Subcutaneous adipose tissue (tissue), 4 donors: ENCODE results near the gene RSAD2. TPM values are rescaled to one million over a fixed set of nuclear protein-coding genes. Genes with fewer than 3 reads are reported as not detected.

Experiments used
- total RNA-seq, 4 donors: library from RNA; depleted of rRNA; stranded (reverse); fragments of >200 nt; gene quantifications; one replicate each; pipeline ENCODE4 v1.1.0, GENCODE V29; 2016
- TF ChIP-seq, protein P1 (sequence below): fragments of 450-650 bp; IDR thresholded peaks from one replicate; pipeline ENCODE4 v1.5.1; 2016; ENCODE audit warnings: low read depth, mild to moderate bottlenecking, control low read depth, antibody characterized with exemption, moderate library complexity

Gene RSAD2
- total RNA-seq, 4 donors from 2014 or later: 1.5 to 22.4 (median 4.9) TPM

DNA sequence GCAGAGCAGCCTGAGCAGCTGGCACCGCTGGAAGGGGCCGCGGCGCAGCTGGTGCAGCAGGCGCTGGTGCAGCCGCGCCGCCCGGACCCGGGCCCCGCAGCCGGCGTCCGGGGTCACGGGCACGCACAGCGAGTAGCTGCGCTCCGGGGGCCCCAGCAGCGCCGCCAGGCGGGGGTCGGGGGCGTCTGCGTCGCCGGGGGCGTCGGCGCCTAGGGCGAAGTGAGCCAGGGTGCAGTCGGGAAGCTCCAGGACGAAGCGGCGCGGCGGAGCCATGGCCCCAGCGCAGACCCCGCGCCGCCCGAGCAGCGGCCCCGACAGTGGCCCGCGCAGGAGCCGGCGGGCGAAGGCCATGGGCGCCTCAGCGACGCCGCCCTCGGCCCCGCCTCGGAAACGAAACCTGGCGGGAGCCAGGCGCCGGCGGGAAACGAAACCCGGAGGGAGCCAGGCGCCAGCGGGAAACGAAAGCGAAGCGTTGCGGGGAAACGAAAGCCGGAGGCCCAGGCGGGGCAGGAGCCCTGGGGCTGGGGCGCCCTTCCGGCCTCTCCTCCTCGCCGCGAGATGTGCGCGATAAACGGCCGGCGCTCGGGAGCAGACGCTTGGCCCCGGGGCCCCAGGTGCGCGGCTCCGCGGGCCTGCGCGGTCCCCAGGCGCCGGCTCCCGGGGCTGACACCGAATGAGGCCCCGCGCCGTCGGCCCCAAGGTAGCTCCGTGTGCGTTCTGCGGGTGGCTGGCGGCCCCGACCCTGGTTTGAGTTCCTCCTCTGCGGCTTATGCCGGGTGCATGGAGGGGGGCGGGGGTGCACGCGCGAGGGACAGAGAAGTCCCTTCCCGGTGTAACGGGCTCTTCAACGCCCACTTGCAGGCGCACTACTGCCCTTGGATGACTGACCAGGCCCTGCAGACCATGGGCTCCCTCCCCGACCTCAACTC is 12.0 kb upstream of the RSAD2 start, which contains the start of gene CMPK2:
Gene CMPK2 (minus strand): TSS at position 562 of the 929 bp plus-strand sequence. CDS start 211 bp downstream, at position 351.
- TF ChIP-seq, protein P1, sequence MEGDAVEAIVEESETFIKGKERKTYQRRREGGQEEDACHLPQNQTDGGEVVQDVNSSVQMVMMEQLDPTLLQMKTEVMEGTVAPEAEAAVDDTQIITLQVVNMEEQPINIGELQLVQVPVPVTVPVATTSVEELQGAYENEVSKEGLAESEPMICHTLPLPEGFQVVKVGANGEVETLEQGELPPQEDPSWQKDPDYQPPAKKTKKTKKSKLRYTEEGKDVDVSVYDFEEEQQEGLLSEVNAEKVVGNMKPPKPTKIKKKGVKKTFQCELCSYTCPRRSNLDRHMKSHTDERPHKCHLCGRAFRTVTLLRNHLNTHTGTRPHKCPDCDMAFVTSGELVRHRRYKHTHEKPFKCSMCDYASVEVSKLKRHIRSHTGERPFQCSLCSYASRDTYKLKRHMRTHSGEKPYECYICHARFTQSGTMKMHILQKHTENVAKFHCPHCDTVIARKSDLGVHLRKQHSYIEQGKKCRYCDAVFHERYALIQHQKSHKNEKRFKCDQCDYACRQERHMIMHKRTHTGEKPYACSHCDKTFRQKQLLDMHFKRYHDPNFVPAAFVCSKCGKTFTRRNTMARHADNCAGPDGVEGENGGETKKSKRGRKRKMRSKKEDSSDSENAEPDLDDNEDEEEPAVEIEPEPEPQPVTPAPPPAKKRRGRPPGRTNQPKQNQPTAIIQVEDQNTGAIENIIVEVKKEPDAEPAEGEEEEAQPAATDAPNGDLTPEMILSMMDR: no peak

DNA sequence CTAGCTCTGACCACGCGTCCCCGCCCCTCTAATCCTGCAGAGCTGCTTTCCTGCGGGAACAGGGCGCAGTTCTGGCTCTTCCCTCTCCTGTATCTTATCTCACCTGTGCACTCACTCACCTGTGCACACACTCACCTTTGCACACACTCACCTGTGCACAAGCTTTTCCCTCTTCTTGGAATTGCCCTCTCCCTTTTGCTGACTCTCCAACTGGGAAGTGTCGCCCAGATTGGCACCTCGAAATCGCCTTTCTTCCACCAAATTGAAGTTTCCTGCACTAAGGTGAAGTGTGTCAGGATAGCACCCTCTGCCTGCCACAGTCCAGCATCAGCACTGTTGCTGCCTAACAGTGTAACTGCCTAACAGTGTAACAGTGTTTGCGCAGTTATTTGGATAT is 11.3 kb upstream of the RSAD2 start:
- TF ChIP-seq, protein P1: no peak

DNA sequence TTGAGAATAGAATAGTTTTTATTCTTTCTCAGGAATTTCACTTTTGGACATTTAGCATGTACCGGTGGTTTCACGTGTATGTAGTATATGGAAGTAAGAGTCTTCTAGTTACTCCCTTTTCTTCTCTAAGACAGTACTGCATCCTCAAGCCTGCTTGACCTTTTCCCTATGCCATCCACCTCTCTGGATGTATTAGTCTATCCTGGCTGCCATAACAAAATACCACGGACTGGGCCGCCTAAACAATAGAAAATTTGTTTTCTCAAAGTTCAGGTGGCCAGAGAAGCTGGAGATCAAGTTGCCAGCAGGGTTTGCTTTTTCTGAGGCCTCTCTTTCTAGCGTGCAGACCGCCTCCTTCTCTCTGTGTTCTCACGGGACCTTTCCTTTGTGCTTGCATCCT is 10.6 kb upstream of the RSAD2 start:
- TF ChIP-seq, protein P1: no peak

DNA sequence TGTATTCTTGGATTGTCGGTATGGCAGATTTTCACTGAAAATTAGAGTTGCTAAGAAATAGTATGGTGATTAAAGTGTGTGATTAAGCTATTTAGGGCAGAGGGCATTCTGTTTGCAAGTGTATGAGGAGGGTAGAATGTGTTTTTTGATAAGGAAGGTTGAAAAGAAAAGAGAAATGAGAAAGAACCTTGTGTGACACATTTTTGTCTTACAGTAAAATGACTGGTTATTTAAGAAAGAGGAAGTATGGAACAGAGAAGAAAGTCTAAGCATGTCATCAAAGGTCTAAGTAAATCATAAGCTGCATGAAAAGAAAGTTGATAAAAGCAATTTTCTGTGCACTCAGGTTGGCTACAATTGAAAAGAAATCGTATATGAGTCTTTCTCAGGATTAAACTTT is 5.2 kb upstream of the RSAD2 start:
- TF ChIP-seq, protein P1: no peak

DNA sequence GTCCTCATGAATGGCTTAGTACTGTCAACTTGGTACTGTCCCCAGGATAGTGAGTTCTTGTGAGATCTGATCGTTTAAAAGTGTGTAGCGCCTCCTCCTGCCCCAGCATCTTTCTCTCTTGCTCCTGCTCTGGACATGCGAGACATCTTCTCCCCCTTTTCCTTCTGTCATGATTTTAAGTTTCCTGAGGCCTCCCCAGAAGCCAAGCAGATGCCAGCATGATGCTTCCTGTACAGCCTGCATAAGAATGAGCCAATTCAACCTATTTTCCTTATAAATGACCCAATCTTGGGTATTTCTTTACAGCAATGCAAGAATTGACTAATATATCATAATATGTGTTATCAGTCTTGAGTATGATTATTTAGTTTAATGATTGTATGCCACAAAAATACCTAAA is 3.5 kb upstream of the RSAD2 start:
- TF ChIP-seq, protein P1: no peak

DNA sequence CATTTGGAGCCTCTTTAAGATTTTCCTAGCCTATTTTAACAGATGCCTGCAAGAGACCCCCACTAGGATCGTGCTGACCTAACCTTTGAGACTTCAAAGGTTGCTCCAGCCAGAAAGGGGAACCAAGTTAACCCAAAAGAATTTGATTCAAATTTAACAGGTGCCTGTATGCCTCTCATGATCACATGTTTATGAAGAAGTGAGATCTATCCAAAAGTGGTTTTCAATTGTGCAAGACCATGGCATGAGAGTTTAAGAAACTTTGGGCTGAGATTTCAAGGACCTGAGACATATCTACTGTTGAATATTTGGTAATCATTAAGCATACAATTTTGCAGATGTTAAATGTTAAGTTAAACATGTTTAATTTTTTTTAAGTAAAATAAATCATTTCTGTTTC is 1.3 kb upstream of the RSAD2 start:
- TF ChIP-seq, protein P1: no peak

DNA sequence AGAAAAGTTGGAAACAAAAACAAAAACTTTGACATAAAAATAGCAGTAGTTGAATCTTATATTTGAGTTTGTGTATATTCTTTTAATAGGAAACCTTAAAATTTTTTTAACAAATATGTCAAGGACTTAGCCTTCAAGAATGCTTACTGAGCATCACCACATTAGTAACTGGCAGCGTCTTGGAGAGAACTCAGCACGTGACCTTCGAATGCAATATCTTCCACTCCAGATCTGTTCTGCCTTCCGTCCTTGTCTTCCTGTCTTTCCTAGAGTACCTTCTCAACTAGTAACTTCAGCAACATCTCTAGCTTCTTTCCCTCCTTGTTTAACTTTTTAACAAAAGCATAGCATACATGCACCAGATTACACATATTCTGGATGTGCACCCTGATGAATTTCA is 972 bp downstream of the RSAD2 start:
- TF ChIP-seq, protein P1: no peak
